Measurements from ENCODE around the gene UTP3. TPM values are rescaled to one million over a fixed set of nuclear protein-coding genes. Genes with fewer than 3 reads are reported as not detected.
"Not testable (repeated sequence)": the region's sequence is repeated elsewhere in the genome, so short reads cannot be mapped to it uniquely, and the experiment has no call there.

UTP3 gene
- total and polyA plus RNA-seq, 11 donors: 7.3 to 28.9 (median 17.4) TPM

DNA sequence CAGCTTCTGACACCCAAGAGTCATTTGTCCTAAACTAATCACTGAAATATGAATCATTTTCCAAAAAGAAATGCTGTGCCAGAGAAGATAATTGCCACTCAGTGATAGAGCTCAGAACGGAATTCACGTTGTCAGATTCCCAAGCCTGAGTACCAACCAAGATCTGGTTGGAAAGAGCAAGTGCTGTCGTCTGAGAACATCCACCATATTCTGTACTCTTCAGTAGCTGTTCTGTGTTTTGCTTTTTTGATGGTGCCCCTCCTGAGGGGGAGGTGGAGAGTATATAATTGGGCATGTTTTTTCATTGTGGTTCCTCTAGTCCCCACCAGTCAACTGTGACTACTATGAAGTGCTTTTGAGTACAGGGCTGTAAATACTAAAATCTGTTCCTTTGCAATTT is 46.6 kb downstream of the UTP3 start:
- DNase-seq: no peak
- no peaks in the 10 kb centered on the region for H3K27me3 ChIP-seq
- H3K27ac ChIP-seq: peak overlapping the region; percentile 2 to 93 (median 67)
- TF ChIP-seq, protein P1, sequence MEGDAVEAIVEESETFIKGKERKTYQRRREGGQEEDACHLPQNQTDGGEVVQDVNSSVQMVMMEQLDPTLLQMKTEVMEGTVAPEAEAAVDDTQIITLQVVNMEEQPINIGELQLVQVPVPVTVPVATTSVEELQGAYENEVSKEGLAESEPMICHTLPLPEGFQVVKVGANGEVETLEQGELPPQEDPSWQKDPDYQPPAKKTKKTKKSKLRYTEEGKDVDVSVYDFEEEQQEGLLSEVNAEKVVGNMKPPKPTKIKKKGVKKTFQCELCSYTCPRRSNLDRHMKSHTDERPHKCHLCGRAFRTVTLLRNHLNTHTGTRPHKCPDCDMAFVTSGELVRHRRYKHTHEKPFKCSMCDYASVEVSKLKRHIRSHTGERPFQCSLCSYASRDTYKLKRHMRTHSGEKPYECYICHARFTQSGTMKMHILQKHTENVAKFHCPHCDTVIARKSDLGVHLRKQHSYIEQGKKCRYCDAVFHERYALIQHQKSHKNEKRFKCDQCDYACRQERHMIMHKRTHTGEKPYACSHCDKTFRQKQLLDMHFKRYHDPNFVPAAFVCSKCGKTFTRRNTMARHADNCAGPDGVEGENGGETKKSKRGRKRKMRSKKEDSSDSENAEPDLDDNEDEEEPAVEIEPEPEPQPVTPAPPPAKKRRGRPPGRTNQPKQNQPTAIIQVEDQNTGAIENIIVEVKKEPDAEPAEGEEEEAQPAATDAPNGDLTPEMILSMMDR (IDR thresholded peaks at IDR 0.05): no peak
- no peak for TF ChIP-seq POLR2A (IDR thresholded peaks at IDR 0.05)
- WGBS, 4 donors: 1 to 4% (median 2%) methylated on average over 3 of the region's 3 CpGs
- peak overlapping the region in 11 of 12 donors; percentile 4 to 54 (median 44) for H3K4me3 ChIP-seq
- H3K9me3 ChIP-seq: no peaks in the 10 kb centered on the region
- peaks cover 0 to 11% (median 0%) of the 10 kb centered on the region in 9 donors for H3K36me3 ChIP-seq
- H3K4me1 ChIP-seq: peaks cover 0 to 58% (median 16%) of the 10 kb centered on the region in 12 donors
- peak in 3 of 4 donors; percentile 21 to 54 (median 40) for ATAC-seq
- intact Hi-C loops (cut with DNase I): no loop called here

DNA sequence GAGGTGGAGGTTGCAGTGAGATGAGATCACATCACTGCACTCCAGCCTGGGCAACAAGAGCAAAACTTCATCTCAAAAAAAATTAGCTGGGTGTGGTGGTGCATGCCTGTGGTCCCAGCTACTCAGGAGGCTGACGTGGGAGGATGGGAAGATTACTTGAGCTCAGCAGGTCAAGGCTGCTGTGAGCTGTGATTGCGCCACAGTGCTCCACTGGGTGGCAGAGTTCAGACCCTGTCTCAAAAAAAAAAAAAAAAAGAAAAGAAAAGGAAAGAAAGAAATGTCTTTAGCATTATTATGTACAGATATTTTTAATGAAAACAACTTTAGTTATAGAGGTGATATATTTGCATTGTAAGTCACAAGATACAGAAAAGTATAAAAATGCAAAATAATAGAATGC is 47.6 kb downstream of the UTP3 start:
- H3K4me3 ChIP-seq; H3K27me3 ChIP-seq; intact Hi-C loops (cut with DNase I); H3K9me3 ChIP-seq: not testable (repeated sequence)
- peak overlapping the region in 2 of 12 donors; percentile 65 to 93 for H3K27ac ChIP-seq
- peaks cover 0 to 64% (median 18%) of the 10 kb centered on the region in 12 donors for H3K4me1 ChIP-seq
- ATAC-seq (peak in 3 of 4 donors; percentile 56 to 72 (median 69)), DNase-seq (peak in 1 of 5 donors; percentile 47)
- WGBS, 4 donors: 74 to 80% (median 75%) methylated on average over 2 of the region's 2 CpGs
- TF ChIP-seq, protein P1 (IDR thresholded peaks at IDR 0.05): peak in 9 of 12 donors; percentile 6 to 44 (median 20)
- peaks cover 0 to 11% (median 0%) of the 10 kb centered on the region in 9 donors for H3K36me3 ChIP-seq

DNA sequence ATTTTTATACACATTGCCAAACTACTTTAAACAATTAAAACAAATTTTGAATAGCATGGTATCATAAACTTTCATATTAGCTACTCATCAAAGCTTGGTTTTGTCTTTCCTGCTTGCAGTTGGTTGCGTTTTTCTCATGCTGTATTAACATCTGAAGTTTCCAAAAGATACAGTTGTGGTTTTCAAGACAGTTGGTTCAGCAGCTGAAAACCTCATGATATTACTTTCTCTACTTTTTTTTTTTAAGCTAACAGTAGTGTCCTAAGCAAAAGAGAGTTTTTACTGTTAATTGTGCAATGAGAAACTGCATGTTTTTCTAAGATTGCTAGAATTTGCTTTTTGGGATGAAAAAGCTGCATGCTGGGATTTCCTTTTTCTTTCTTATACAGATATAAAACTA is 48.7 kb downstream of the UTP3 start:
- intact Hi-C loops (cut with DNase I): no loop called here
- Histone ChIP-seq H3K27me3 (no peaks in the 10 kb centered on the region), H3K4me3 (no peak overlapping the region), H3K9me3 (no peaks in the 10 kb centered on the region), H3K4me1 (peaks cover 0 to 72% (median 21%) of the 10 kb centered on the region in 12 donors), H3K36me3 (peaks cover 0 to 5% (median 0%) of the 10 kb centered on the region in 9 donors), H3K27ac (peak overlapping the region in 1 of 12 donors; percentile 93)
- ATAC-seq (no peak), DNase-seq (no peak)
- TF ChIP-seq, protein P1 (IDR thresholded peaks at IDR 0.05): no peak
- no peak for TF ChIP-seq POLR2A (IDR thresholded peaks at IDR 0.05)
- WGBS, 4 donors: 74 to 91% (median 80%) methylated on average over 1 of the region's 1 CpG

DNA sequence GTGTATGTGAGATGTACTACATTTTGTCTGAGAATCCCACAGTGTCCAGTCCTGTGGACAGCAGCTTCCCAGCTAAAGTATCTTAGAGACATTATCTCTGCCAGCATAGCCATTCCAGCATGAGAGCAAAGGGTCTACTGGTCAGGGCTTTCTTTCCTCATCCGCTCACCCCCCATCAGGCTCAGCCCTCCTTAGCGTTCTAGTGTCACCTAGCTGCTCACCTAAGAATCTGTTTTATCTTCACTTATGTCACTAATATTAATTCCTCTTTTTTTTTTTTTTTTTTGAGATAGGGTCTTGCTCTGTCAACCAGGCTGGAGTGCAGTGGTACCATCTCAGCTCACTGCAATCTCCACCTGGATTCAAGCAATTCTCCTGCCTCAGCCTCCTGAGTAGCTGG is 49.1 kb downstream of the UTP3 start:
- TF ChIP-seq, protein P1 (IDR thresholded peaks at IDR 0.05): no peak
- no peak for TF ChIP-seq POLR2A (IDR thresholded peaks at IDR 0.05)
- ATAC-seq (no peak), DNase-seq (no peak)
- Histone ChIP-seq H3K9me3 (no peaks in the 10 kb centered on the region), H3K27me3 (no peaks in the 10 kb centered on the region), H3K36me3 (peaks cover 0 to 1% (median 0%) of the 10 kb centered on the region in 9 donors), H3K4me3 (no peak overlapping the region), H3K27ac (peak overlapping the region in 1 of 12 donors; percentile 93), H3K4me1 (peaks cover 0 to 72% (median 23%) of the 10 kb centered on the region in 12 donors)
- 85 to 94% (median 91%) methylated on average over 2 of the region's 2 CpGs for WGBS, 4 donors
- intact Hi-C loops (cut with DNase I): no loop called here

All from heart left ventricle (tissue), 16 donors.